Skeletal muscle cell (primary cell): ENCODE data around the gene CENPU.

Experiments
- DNase-seq: peaks from one replicate; pipeline ENCODE4 v3.0.0-alpha.2; 2010; ENCODE audit warnings: low read depth
- H3K4me3 ChIP-seq: 2 replicates; pipeline ENCODE4 v1.5.1; 2011; ENCODE audit warnings: low read depth, mild to moderate bottlenecking, control low read depth, low read length, moderate library complexity

The CENPU gene

GRCh38 chr4:184721254-184721653 is 12.6 kb downstream of the CENPU start:
- DNase-seq = no peak

GRCh38 chr4:184719407-184719806 is 14.5 kb downstream of the CENPU start:
- no peak for DNase-seq

More at GRCh38 chr4:184721254-184721653, 12.6 kb downstream of the CENPU start:
- H3K4me3 ChIP-seq = no peak overlapping the region

DNA sequence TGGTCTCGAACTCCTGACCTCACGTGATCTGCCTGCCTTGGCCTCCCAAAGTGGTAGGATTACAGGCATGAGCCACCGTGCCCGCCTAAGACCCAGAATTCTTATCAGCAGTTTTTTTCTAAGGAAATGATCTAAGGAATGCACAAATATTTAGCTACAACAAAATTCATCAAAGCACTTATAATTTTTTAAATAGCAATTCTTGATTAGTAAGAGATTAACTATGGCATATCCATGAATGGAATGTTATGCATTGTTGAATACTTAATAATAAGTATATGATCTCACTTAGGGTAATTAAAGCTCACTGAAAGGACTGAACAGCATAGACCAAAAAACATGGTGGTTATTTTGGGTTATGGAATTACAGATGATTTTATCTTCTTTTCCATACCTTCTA is 18.4 kb downstream of the CENPU start:
- no peak for DNase-seq
- H3K4me3 ChIP-seq = no peak overlapping the region

More at GRCh38 chr4:184719407-184719806, 14.5 kb downstream of the CENPU start:
- H3K4me3 ChIP-seq = no peak overlapping the region

- no peak for DNase-seq
- no peak overlapping the region for H3K4me3 ChIP-seq
Observed at GRCh38 chr4:184713887-184714286, 20.0 kb downstream of the CENPU start.

DNA sequence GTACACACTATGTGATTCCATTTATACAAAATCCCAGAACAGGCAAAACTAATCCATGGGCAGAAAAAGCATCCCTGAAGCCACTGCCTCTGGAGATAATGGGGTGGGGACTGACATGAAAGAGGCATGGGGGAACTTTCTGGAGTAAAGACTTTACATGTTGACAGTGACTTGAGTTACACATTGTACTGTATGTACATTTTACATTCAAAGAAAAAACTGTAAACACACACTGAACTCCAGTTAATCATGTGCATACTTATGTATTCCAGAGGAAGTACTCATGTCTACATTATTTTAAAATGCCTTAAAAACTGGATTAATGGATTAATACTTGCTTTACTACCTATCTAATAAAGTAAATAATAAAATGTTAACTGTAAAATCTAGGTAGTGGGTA is 21.6 kb downstream of the CENPU start:
- no peak overlapping the region for H3K4me3 ChIP-seq
- DNase-seq = no peak

GRCh38 chr4:184706453-184706852 is 27.4 kb downstream of the CENPU start:
- DNase-seq = no peak
- no peak overlapping the region for H3K4me3 ChIP-seq

- no peak overlapping the region for H3K4me3 ChIP-seq
Observed at GRCh38 chr4:184705692-184706091, 28.2 kb downstream of the CENPU start.

GRCh38 chr4:184702114-184702513 is 31.8 kb downstream of the CENPU start:
- no peak overlapping the region for H3K4me3 ChIP-seq
- no peak for DNase-seq

More at GRCh38 chr4:184705692-184706091, 28.2 kb downstream of the CENPU start:
- DNase-seq = no peak

DNA sequence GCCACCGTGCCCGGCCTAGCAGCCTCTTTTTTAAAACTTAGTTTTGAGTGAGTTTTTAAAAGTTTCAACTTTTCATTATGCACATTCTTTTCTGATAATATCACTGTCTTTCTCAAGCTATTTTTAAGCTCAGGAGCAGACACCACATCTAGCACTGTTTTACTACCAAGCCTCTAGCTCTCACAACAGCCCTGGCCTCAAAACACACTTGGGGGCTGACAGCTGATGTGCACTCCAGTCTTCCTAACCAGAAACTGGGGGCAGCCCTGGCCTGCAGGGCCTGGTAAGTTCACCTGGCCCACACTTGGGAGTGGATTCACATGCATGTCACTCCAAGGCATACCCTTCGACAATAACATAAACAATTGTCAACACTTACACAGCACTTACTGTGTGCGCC is 34.0 kb downstream of the CENPU start:
- no peak for DNase-seq
- H3K4me3 ChIP-seq = no peak overlapping the region

- DNase-seq = no peak
- no peak overlapping the region for H3K4me3 ChIP-seq
Observed at GRCh38 chr4:184697956-184698355, 35.9 kb downstream of the CENPU start.

DNA sequence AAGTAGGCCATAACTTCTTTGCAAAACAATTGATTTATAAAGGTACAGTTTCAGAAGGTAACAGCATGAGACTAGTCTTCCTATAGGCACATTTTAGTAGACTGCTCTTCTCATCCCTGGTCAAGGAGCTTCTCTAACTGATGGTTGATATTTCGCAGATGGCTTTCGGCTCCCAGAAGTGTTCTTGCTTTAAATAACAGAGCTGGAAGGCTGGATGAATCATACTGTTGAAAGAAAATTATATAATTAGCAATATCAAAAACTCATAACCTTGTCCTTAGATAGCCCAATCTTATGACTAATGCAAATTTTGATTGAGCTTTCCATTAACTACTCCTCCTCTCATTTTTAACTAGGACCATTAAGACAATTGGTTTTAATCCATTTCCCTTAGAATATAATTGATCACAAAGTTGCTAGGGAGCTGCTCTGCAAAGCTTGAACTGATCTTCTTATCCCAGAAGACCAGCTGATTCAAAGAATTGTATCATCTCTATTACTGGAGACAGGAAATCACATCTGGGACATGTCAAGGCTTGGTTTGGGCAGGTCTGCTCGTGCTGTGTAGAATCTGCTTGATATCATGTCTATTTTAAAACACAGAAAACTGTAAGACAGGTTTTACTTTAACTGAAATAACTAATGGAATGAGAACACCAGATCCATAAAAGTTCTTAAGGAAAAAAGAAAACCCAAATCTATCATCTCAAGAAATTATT is 38.6 kb downstream of the CENPU start:
- no peak overlapping the region for H3K4me3 ChIP-seq
- no peak for DNase-seq

GRCh38 chr4:184694412-184694956 is 39.4 kb downstream of the CENPU start:
- H3K4me3 ChIP-seq = no peak overlapping the region
- no peak for DNase-seq

GRCh38 chr4:184693056-184693455 is 40.8 kb downstream of the CENPU start:
- H3K4me3 ChIP-seq = no peak overlapping the region
- no peak for DNase-seq

- no peak for DNase-seq
- no peak overlapping the region for H3K4me3 ChIP-seq
Observed at GRCh38 chr4:184689681-184690080, 44.2 kb downstream of the CENPU start.

DNA sequence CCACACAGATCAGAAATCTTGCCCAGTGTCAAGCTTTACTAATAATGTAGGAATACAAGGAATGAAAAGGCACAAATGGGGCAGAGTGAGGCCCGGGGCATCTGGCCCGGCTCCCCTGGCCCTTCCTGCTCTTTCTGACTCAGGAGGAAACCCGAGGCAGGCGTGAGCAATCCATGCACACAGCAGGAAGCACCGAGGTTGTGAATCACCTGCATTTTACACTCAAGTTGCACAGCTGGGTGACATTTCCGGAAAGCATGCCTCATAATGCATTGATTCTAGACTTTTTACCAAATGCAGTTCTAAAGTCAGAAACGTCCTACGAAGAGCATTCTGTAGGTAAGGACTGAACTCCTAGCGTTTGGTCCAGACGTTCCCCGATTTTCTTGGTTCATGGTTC is 45.4 kb downstream of the CENPU start:
- peak; percentile 65 for DNase-seq

DNA sequence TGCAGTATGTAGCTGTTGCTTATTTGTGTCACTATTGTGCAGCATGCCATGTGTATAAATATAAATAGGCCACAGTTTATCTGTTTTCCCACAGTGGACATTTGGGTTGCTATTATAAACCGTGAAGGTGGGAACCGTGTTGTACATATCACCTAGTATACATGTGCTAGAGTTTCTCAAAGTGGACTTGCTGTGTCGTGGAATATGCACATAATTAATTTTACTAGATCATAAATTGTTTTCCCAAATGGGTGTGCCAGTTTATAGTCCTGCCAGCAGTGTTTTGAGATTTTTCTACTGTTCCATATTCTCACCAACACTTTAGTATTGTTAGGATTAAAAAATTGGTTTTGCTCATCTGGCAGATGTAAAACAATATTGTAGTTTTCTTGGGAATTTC is 45.9 kb downstream of the CENPU start:
- no peak for DNase-seq
- no peak overlapping the region for H3K4me3 ChIP-seq

More for the DNA sequence above, 45.4 kb downstream of the CENPU start:
- H3K4me3 ChIP-seq = no peak overlapping the region

DNA sequence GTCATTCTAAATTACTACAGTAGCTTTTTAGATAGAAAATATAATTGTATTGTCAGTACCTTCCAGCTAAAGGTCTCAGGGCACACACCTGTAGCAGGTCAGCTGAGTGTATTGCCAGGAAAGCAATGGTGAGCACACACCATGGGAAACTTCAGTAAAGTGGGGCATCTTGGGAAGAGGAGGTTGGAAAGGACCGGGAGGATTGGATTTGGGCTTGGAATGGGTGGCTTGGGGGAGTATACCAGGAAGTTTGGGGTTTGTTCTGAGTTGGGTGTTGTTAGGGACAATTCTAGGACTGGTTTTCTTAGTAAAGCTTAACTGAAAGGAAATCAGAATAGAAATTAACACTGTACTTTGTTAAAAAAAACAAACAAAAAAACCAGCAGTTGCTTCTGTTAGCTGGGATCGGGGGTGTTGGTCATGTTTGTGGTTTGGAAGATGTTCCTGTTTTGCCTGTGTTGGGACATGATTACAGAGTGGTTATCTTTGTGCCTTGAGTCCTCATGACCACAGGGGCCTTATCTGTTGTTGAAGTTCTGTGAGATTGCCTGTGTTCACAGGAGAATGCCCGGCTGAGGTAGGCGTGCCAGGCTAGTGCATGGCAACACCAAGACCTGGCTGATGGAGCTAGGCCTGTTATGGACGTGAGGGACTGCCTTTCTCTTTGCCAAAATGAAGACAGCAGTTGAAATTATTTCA is 49.3 kb downstream of the CENPU start:
- H3K4me3 ChIP-seq = no peak overlapping the region
- DNase-seq = no peak

- H3K4me3 ChIP-seq = no peak overlapping the region
- no peak for DNase-seq
Observed at GRCh38 chr4:184681916-184682315, 52.0 kb downstream of the CENPU start.

GRCh38 chr4:184680698-184681097 is 53.2 kb downstream of the CENPU start:
- no peak for DNase-seq
- H3K4me3 ChIP-seq = no peak overlapping the region

GRCh38 chr4:184675821-184676492 is 57.9 kb downstream of the CENPU start:
- no peak for DNase-seq
- H3K4me3 ChIP-seq = no peak overlapping the region
